Measurements from ENCODE around the gene CRCP.

- no peak for TF ChIP-seq CTCF (IDR thresholded peaks at IDR 0.05)
- no peak for TF ChIP-seq POLR2A (IDR thresholded peaks at IDR 0.05)
- no peak for TF ChIP-seq POLR2AphosphoS5 (IDR thresholded peaks at IDR 0.05)
- TF ChIP-seq EP300 (IDR thresholded peaks at IDR 0.05) = no peak
Measured at GRCh38 chr7:66146701-66147100, 32.1 kb downstream of the CRCP start.

Measured in sigmoid colon (tissue), 4 donors.